NCI-H226 (cell line): Measurements from ENCODE around the gene DDHD1.
"Not testable (repeated sequence)": the region's sequence is repeated elsewhere in the genome, so short reads cannot be mapped to it uniquely, and the experiment has no call there.

Experiments
- DNase-seq: peaks from one replicate; pipeline ENCODE4 v3.0.0-alpha.2; 2015

Gene DDHD1

GRCh38 chr14:53103636-53104340 lies 49.3 kb downstream of the DDHD1 start:
- DNase-seq, result no peak

DNA sequence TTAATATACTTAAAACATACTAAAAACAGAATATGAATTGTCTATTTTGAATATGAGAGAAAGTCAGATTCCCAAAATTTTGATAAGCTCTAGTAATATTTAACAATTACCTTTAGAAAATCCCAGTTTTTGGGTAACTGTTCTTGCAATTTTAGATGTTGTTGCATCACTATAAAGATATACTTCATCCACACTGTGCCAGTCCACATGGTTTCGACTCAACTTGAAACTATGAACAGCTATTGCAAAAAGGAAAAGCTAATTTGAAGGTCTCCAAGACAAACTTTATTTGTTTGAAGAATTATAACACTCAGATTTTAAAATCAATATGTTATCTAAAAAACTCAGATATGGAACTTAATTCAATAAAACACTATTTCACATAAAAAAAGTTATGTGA lies 59.9 kb downstream of the DDHD1 start:
- no peak for DNase-seq

GRCh38 chr14:53090853-53091252 lies 62.3 kb downstream of the DDHD1 start:
- no peak for DNase-seq

- DNase-seq, result not testable (repeated sequence)
Observed at GRCh38 chr14:53084954-53085353, 68.2 kb downstream of the DDHD1 start.

GRCh38 chr14:53064475-53064874 lies 88.6 kb downstream of the DDHD1 start:
- no peak for DNase-seq

- no peak for DNase-seq
Observed at GRCh38 chr14:53062856-53063255, 90.3 kb downstream of the DDHD1 start.

DNA sequence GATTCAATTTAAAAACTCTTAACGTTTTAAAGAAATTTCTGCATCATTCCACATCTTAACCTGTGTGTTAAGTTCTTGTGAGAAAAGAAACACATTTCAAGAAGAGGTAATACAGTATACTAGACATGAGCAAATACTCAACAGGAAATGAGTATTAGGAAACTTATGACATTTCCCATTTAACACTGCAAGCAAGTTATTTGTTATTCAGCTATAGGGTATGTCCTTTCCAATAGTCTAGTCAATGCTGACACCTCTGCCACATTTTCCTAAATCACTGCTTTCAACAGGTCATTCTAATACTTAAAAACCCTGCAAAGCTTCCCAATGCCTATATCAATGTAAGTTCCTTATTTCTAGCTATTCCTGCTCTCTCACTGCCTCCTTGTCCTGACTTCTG lies 93.1 kb downstream of the DDHD1 start:
- no peak for DNase-seq

- DNase-seq, result no peak
Observed at GRCh38 chr14:53055003-53055402, 98.1 kb downstream of the DDHD1 start.

DNA sequence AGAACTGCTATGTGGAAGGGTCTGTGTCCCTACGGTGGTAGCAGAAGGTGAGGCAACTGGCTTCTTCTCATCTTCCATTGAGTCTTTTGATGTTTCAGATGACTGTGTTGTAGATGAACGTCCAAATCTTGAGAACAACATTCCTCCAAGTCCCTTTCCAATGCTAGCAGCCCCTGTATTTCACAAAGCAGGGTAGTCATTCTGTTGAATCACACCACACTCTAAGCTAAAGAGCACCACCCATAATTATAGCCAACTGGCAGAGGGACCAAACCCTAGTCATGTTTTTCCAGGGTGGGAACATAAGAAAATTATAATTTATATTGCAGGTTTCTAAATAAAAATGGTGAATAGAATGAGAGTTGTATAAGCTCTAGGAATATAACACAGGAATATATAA lies 98.7 kb downstream of the DDHD1 start:
- DNase-seq, result no peak

GRCh38 chr14:53048631-53049030 lies 104.5 kb downstream of the DDHD1 start:
- DNase-seq, result no peak

GRCh38 chr14:53047307-53048069 lies 105.6 kb downstream of the DDHD1 start:
- DNase-seq, result no peak

GRCh38 chr14:53044486-53044885 lies 108.6 kb downstream of the DDHD1 start:
- peak; percentile 36 for DNase-seq

DNA sequence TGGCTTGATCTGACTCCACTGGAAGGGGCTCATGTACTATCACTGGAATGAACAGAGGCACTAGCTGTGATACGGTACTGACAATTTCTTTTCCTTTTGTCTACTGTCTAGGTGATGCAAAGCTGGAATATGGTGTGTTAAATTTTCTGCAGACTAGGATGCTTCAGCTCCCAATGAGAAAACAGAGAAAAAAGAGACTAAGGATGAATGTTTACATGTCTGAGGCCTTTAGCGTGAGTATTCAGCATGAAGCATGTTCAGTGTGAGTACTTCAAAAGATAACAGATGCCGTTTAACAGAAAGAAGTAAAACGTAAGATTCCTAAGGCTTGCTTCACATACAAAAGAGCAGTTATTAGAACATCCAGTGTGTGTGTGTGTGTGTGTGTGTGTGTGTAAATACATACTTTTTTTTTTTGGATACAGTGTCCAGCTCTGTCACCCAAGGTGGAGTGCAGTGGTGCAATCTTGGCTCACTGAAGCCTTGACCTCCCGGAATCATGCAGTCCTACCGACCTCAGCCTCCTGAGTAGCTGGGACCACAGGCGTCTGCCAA lies 110.0 kb downstream of the DDHD1 start:
- no peak for DNase-seq

- DNase-seq, result no peak
Observed at GRCh38 chr14:53042480-53042879, 110.6 kb downstream of the DDHD1 start.

DNA sequence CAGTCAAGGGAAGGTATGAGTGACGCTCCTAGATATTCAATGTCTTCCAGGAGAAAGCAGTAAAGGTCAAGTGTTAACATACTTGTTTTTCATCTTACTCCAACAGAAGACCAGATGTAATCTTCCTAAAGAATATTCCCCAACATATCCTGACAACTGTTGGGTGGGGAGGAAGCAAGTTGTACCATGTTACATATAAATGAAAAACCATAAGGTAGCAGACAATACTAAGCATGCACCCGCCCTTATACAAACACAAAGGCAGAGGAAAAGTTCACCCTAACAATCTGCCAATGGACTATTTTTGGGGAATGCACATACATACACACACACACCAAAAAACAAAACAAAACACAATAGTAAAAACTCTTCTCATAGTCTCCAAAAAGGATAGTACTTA lies 112.1 kb downstream of the DDHD1 start:
- no peak for DNase-seq

DNA sequence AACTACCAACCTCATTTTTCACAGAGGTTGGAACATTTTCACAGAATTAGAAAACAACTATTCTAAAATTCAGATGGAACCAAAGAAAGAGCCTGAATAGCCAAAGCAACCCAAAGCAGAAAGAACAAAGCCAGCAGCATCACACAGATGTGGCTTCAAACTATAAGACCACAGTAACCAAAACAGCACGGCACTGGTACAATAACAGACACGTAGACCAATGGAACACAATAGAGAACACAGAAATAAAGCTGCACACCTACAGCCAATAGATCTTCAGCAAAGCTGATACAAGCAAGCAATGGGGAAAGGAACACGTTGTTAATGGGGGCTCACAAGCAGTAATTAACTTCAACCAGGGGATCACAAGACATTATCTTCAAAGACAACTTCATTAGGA lies 114.5 kb downstream of the DDHD1 start:
- no peak for DNase-seq

- no peak for DNase-seq
Observed at GRCh38 chr14:53037016-53037415, 116.1 kb downstream of the DDHD1 start.

- no peak for DNase-seq
Observed at GRCh38 chr14:53035336-53036210, 117.5 kb downstream of the DDHD1 start.

DNA sequence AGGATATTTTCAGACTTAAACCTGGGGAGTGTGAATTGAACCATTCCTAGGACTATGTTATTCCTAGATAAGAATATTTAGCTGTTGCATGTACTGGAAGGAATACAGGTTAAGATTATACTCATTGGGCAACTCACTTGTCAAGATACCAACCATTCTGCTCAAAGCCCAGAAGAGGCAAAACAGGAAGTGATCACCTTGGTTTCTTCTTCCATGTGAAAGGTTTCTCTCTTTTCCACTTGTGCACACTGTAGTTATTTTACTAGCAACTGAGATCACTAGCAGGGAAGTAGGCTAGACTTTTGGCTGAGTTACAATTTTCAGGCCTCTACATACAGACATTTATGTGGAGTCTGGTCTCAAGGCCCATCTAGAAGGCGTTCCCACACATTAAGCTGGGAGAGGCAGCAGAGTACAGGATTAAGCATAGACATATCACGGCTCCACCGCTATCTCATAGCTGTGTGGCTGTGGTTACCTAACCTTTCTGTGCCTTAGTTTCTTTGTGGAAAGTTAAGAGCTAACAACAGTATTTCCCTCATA lies 118.4 kb downstream of the DDHD1 start:
- no peak for DNase-seq

GRCh38 chr14:53034036-53034435 lies 119.1 kb downstream of the DDHD1 start:
- DNase-seq, result no peak

GRCh38 chr14:53032838-53033390 lies 120.2 kb downstream of the DDHD1 start:
- no peak for DNase-seq

- peak; percentile 49 for DNase-seq
Observed at GRCh38 chr14:53032161-53032803, 120.8 kb downstream of the DDHD1 start.
